BLaER1 (cell line): Measurements from ENCODE around the gene TEX50.
"Not testable (repeated sequence)": the region's sequence is repeated elsewhere in the genome, so short reads cannot be mapped to it uniquely, and the experiment has no call there.

ENCODE experiments used
- H3K27ac ChIP-seq: shearing (Covaris generic); formaldehyde crosslinking; 2 replicates; pipeline ENCODE4 v1.8.1; 2022
- H3K27me3 ChIP-seq: shearing (Covaris generic); formaldehyde crosslinking; 2 replicates; pipeline ENCODE4 v1.8.1; 2022
- H3K36me3 ChIP-seq: shearing (Covaris generic); formaldehyde crosslinking; 2 replicates; pipeline ENCODE4 v1.8.1; 2022
- H3K4me1 ChIP-seq: shearing (Covaris generic); formaldehyde crosslinking; 2 replicates; pipeline ENCODE4 v1.8.1; 2022
- H3K4me2 ChIP-seq: shearing (Covaris generic); formaldehyde crosslinking; 2 replicates; pipeline ENCODE4 v1.8.1; 2022
- H3K4me3 ChIP-seq: shearing (Covaris generic); formaldehyde crosslinking; 2 replicates; pipeline ENCODE4 v1.8.1; 2022
- H3K9ac ChIP-seq: shearing (Covaris generic); formaldehyde crosslinking; 2 replicates; pipeline ENCODE4 v1.8.1; 2022
- H3K9me3 ChIP-seq: shearing (Covaris generic); formaldehyde crosslinking; 2 replicates; pipeline ENCODE4 v1.8.1; 2022
- H4K20me1 ChIP-seq: shearing (Covaris generic); formaldehyde crosslinking; 2 replicates; pipeline ENCODE4 v1.8.1; 2022
- Cebpa-rat ChIP-seq: shearing (Covaris generic); IDR thresholded peaks from 2 replicates; pipeline ENCODE4 v1.8.1; 2022

The TEX50 gene

DNA sequence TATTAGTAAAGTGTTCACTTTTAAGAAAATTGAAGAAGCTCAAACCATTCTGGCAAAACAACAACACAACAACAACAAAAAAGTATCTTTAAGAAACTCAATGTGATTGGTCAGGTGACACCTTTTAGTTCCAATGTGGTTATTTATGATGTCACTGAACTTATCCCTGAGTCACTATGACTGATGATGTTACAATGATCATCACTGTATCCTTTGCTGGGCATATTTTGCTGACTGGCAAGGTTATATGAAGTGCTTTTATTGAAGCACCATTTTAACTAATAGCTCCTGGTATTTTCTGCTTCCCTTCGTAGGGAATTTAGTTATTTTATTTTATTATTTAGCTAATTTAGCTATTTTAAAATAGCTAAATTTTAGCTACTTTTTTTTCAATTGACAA, at the start of gene TEX50:
TEX50 (plus strand) TSS at position 223 of the 400 bp plus-strand sequence. CDS start 184 bp downstream, outside the sequence.
- H3K4me2 ChIP-seq = no peak within 1 kb of the TSS
- H3K9ac ChIP-seq = no peak within 1 kb of the TSS
- no peak for TF ChIP-seq Cebpa-rat
- H4K20me1 ChIP-seq = no peaks in the 10 kb centered on the region
- H3K27me3 ChIP-seq = no peaks in the 10 kb centered on the region
- H3K36me3 ChIP-seq = no peaks in the 10 kb centered on the region
- H3K4me3 ChIP-seq = no peak within 1 kb of the TSS
- H3K4me1 ChIP-seq = no peaks in the 10 kb centered on the region
- 0 out of 2 replicates have a peak, but pooled peaks cover 4% of the 10 kb centered on the region for H3K9me3 ChIP-seq
- no peak within 1 kb of the TSS for H3K27ac ChIP-seq

GRCh38 chr1:173590557-173590956, 44.6 kb upstream of the TEX50 start:
- Histone ChIP-seq H3K4me2 (no peak overlapping the region), H3K27ac (no peak overlapping the region)

DNA sequence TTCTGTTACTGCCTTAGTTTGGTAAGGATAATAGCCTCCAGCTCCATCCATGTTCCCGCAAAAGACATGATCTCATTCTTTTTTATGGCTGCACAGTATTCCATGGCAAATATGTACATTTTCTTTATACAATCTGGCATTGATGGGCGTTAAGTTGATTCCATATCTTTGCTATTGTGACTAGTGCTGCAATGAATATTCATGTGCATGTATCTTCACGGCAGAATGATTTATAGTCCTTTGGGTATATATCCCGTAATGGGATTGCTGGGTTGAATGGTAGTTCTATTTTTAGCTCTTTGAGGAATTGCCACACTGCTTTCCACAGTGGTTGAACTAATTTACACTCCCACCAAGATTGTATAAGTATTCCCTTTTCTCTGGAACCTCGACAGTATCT, 44.0 kb upstream of the TEX50 start:
- not testable (repeated sequence) for H3K9me3 ChIP-seq, H3K27me3 ChIP-seq, H3K27ac ChIP-seq, H4K20me1 ChIP-seq, H3K36me3 ChIP-seq, H3K4me1 ChIP-seq, H3K4me3 ChIP-seq, H3K4me2 ChIP-seq, H3K9ac ChIP-seq

More at GRCh38 chr1:173590557-173590956, 44.6 kb upstream of the TEX50 start:
- no peaks in the 10 kb centered on the region for H3K36me3 ChIP-seq
- no peak overlapping the region for H3K4me3 ChIP-seq
- TF ChIP-seq Cebpa-rat = no peak
- H3K9ac ChIP-seq = no peak overlapping the region
- H3K27me3 ChIP-seq = no peaks in the 10 kb centered on the region
- H3K9me3 ChIP-seq = no peaks in the 10 kb centered on the region
- no peaks in the 10 kb centered on the region for H3K4me1 ChIP-seq
- no peaks in the 10 kb centered on the region for H4K20me1 ChIP-seq

- no peak overlapping the region for H3K9ac ChIP-seq
- no peak overlapping the region for H3K27ac ChIP-seq
- H3K27me3 ChIP-seq = no peaks in the 10 kb centered on the region
- H3K4me1 ChIP-seq = no peaks in the 10 kb centered on the region
- H3K4me3 ChIP-seq = no peak overlapping the region
- no peak for TF ChIP-seq Cebpa-rat
- H3K36me3 ChIP-seq = no peaks in the 10 kb centered on the region
- no peak overlapping the region for H3K4me2 ChIP-seq
- H3K9me3 ChIP-seq = no peaks in the 10 kb centered on the region; the same call in 1 of the 2 replicates
- H4K20me1 ChIP-seq = no peaks in the 10 kb centered on the region
Measured at GRCh38 chr1:173596097-173596825, 38.9 kb upstream of the TEX50 start.

GRCh38 chr1:173601588-173601987, 33.5 kb upstream of the TEX50 start:
- TF ChIP-seq Cebpa-rat = no peak
- H3K27me3 ChIP-seq = no peaks in the 10 kb centered on the region
- H3K36me3 ChIP-seq = no peaks in the 10 kb centered on the region
- H3K4me1 ChIP-seq = peaks cover 22% of the 10 kb centered on the region
- no peaks in the 10 kb centered on the region for H3K9me3 ChIP-seq
- no peak overlapping the region for H3K4me2 ChIP-seq
- H3K9ac ChIP-seq = no peak overlapping the region
- H3K4me3 ChIP-seq = no peak overlapping the region
- H3K27ac ChIP-seq = no peak overlapping the region
- no peaks in the 10 kb centered on the region for H4K20me1 ChIP-seq

DNA sequence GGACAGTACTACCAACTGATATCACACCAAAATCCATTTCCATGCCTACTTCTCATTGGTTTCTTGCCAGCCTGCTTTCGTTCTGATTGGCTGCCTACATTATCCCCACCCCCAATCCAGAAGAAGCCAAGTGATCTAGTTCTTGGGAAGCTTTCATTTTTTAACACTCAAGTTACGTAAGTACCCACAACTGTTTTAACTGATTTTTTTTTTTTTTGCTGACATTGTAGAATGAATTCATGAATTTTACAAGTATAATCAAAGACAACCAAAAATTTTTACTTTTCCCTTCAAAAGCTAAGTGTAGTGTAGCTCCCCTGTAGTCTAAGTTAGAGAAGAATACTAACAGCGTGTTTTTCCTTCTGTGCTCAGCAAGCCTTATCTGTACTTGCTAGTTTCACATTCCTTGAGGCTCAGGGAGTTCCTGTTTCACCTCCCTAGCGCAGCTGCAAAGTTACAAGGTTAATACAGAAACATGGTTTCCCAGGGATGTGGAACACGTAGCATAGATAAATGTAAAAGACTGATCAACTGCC, 32.0 kb upstream of the TEX50 start, which contains the start of gene SLC9C2:
SLC9C2 (minus strand) TSS at position 17 of the 536 bp plus-strand sequence. CDS start 1,296 bp downstream, outside the sequence.
- no peak within 1 kb of the TSS for H3K9ac ChIP-seq
- no peaks in the 10 kb centered on the region for H3K36me3 ChIP-seq
- H3K4me1 ChIP-seq = peaks cover 22% of the 10 kb centered on the region
- H3K9me3 ChIP-seq = no peaks in the 10 kb centered on the region
- H3K4me3 ChIP-seq = no peak within 1 kb of the TSS
- H3K27me3 ChIP-seq = no peaks in the 10 kb centered on the region
- H3K27ac ChIP-seq = no peak within 1 kb of the TSS
- H4K20me1 ChIP-seq = no peaks in the 10 kb centered on the region
- TF ChIP-seq Cebpa-rat = no peak
- peak within 1 kb of the TSS; percentile 52 for H3K4me2 ChIP-seq

DNA sequence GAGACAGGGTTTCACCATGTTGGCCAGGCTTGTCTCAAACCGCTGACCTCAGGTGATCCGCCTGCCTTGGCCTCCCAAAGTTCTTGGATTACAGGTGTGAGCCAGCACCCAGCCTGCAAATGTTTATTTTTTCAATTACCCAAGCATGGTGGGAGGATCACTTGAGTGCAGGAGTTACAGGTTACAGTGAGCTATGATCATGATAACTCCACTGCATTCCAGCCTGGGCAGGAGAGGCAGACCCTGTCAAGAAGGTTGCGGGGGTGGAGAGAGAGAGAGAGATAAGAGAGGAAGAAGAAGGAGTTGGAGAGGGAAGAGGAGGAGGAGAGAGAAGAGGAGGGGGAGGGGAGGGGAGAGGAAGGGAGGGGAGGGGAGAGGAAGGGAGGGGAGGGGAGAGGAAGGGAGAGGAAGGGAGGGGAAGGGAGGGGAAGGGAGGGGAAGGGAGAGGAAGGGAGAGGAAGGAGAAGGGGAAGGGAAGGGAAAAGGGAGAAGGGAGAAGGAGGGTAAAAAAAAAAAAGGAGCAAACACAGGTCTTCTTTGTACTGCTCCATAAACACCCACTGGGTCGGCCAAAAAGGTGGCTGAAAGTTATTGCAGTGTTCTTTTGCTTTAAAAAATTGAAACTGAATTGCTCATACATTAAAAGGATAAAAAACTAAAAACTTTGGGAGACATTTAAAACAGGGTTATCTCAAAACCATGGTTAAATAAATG, 26.5 kb upstream of the TEX50 start:
- H3K27ac ChIP-seq = no peak overlapping the region
- no peak overlapping the region for H3K4me3 ChIP-seq
- H3K27me3 ChIP-seq = no peaks in the 10 kb centered on the region
- H3K4me2 ChIP-seq = no peak overlapping the region
- no peaks in the 10 kb centered on the region for H4K20me1 ChIP-seq
- H3K4me1 ChIP-seq = peaks cover 8% of the 10 kb centered on the region
- no peak overlapping the region for H3K9ac ChIP-seq
- H3K36me3 ChIP-seq = no peaks in the 10 kb centered on the region
- no peak for TF ChIP-seq Cebpa-rat
- peaks cover 17% of the 10 kb centered on the region for H3K9me3 ChIP-seq

- H3K4me1 ChIP-seq, H3K4me3 ChIP-seq, H3K27ac ChIP-seq, H4K20me1 ChIP-seq, H3K36me3 ChIP-seq, H3K4me2 ChIP-seq, H3K27me3 ChIP-seq, H3K9ac ChIP-seq: not testable (repeated sequence)
- H3K9me3 ChIP-seq = peaks cover 31% of the 10 kb centered on the region
Measured at GRCh38 chr1:173613086-173613485, 22.1 kb upstream of the TEX50 start.

GRCh38 chr1:173616859-173617258, 18.3 kb upstream of the TEX50 start:
- H3K36me3 ChIP-seq = no peaks in the 10 kb centered on the region
- no peaks in the 10 kb centered on the region for H3K4me1 ChIP-seq
- no peak overlapping the region for H3K4me2 ChIP-seq
- H3K27ac ChIP-seq = no peak overlapping the region
- H3K9me3 ChIP-seq = peaks cover 59% of the 10 kb centered on the region
- H4K20me1 ChIP-seq = no peaks in the 10 kb centered on the region
- no peaks in the 10 kb centered on the region for H3K27me3 ChIP-seq
- no peak overlapping the region for H3K4me3 ChIP-seq
- no peak overlapping the region for H3K9ac ChIP-seq
- no peak for TF ChIP-seq Cebpa-rat

DNA sequence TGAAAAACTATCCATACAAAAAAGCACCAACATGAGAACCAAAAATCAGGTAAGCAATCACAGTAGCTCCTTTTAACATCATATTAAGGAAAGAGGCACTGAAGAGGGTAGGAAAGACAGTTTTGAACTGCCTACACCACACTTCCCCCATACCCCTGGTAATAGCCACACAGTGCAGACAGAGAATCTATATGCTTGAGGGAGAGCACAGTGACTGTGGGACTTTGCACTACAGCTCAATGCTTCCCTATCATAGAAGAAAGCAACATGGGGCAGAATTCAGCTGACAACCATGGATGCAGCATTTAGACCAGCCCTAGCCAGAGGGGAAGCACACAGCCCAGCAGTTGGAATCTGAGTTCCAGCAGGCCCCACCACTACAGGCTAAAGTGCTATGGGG, 7.9 kb upstream of the TEX50 start:
- H3K9me3 ChIP-seq = no peaks in the 10 kb centered on the region
- no peak overlapping the region for H3K9ac ChIP-seq
- H3K27ac ChIP-seq = no peak overlapping the region
- no peak overlapping the region for H3K4me2 ChIP-seq
- no peaks in the 10 kb centered on the region for H3K4me1 ChIP-seq
- no peaks in the 10 kb centered on the region for H4K20me1 ChIP-seq
- no peaks in the 10 kb centered on the region for H3K36me3 ChIP-seq
- H3K4me3 ChIP-seq = no peak overlapping the region
- no peaks in the 10 kb centered on the region for H3K27me3 ChIP-seq
- TF ChIP-seq Cebpa-rat = no peak
